OCI-LY1 (cell line): ENCODE results near the gene YWHAQ.

Experiments
- H2AFZ ChIP-seq: fragments of 200-600 bp; sonication (generic), shearing (Covaris generic); 2 replicates; pipeline ENCODE4 v1.6.0; 2014; ENCODE audit warnings: antibody characterized with exemption, mild to moderate bottlenecking, low read length
- H3F3A ChIP-seq: fragments of 200-600 bp; sonication (generic), shearing (Covaris generic); 2 replicates; pipeline ENCODE4 v1.6.0; 2014; ENCODE audit warnings: mild to moderate bottlenecking, antibody characterized with exemption, low read length, moderate library complexity; ENCODE audit not compliant: insufficient read depth
- H3K27ac ChIP-seq: fragments of 200-600 bp; sonication (generic); 2 replicates; pipeline ENCODE4 v1.5.1; 2014; ENCODE audit warnings: low read length, mixed run types, mild to moderate bottlenecking, low read depth; ENCODE audit not compliant: poor library complexity, severe bottlenecking
- H3K27me3 ChIP-seq: fragments of 200-600 bp; sonication (generic); 2 replicates; pipeline ENCODE4 v1.6.0; 2014; ENCODE audit warnings: antibody characterized with exemption, mild to moderate bottlenecking, low read length, moderate library complexity; ENCODE audit not compliant: insufficient read depth
- H3K36me3 ChIP-seq: fragments of 200-600 bp; sonication (generic); 2 replicates; pipeline ENCODE4 v1.6.1; 2014; ENCODE audit warnings: mild to moderate bottlenecking, antibody characterized with exemption, low read length, moderate library complexity, mixed read lengths; ENCODE audit not compliant: insufficient read depth
- H3K4me1 ChIP-seq: fragments of 200-600 bp; sonication (generic); 2 replicates; pipeline ENCODE4 v1.5.1; 2014; ENCODE audit warnings: mild to moderate bottlenecking, low read length, moderate library complexity; ENCODE audit not compliant: insufficient read depth, severe bottlenecking
- H3K4me2 ChIP-seq: fragments of 200-600 bp; sonication (generic), shearing (Covaris generic); 2 replicates; pipeline ENCODE4 v1.6.1; 2014; ENCODE audit warnings: low read length
- H3K4me3 ChIP-seq: fragments of 200-600 bp; sonication (generic); 2 replicates; pipeline ENCODE4 v1.5.1; 2014; ENCODE audit warnings: low read length, low read depth, mild to moderate bottlenecking, mixed read lengths; ENCODE audit not compliant: poor library complexity, severe bottlenecking
- H3K79me2 ChIP-seq: fragments of 200-600 bp; shearing (Covaris generic); 2 replicates; pipeline ENCODE4 v1.6.1; 2016; ENCODE audit warnings: mixed run types, low read length, mixed read lengths; ENCODE audit not compliant: insufficient read depth
- H3K9ac ChIP-seq: fragments of 200-600 bp; sonication (generic), shearing (Covaris generic); 2 replicates; pipeline ENCODE4 v1.6.1; 2014; ENCODE audit warnings: mild to moderate bottlenecking, low read length, mixed read lengths
- H3K9me2 ChIP-seq: fragments of 200-600 bp; sonication (generic), shearing (Covaris generic); 2 replicates; pipeline ENCODE4 v1.6.1; 2014; ENCODE audit warnings: low read depth, mild to moderate bottlenecking, low read length, mixed read lengths
- H3K9me3 ChIP-seq: fragments of 200-600 bp; shearing (Covaris generic); 2 replicates; pipeline ENCODE4 v1.6.1; 2014; ENCODE audit warnings: low read length, mixed read lengths
- H4K20me1 ChIP-seq: fragments of 200-600 bp; sonication (generic), shearing (Covaris generic); 2 replicates; pipeline ENCODE4 v1.6.0; 2016; ENCODE audit warnings: mild to moderate bottlenecking, low read length; ENCODE audit not compliant: insufficient read depth
- EZH2 ChIP-seq: fragments of 200-600 bp; sonication (generic), shearing (Covaris generic); IDR thresholded peaks from 2 replicates; pipeline ENCODE4 v1.8.0; 2017; ENCODE audit warnings: borderline replicate concordance, mixed run types, mild to moderate bottlenecking, antibody characterized with exemption, low read length, moderate library complexity, mixed read lengths
- TF ChIP-seq, protein P1 (sequence below): fragments of 200-600 bp; sonication (generic), shearing (Covaris generic); IDR thresholded peaks from 2 replicates; pipeline ENCODE4 v1.5.1; 2017; ENCODE audit warnings: mild to moderate bottlenecking, antibody characterized with exemption, low read length, moderate library complexity, mixed read lengths

Gene YWHAQ

GRCh38 chr2:9663008-9663879, 32.4 kb upstream of the YWHAQ start:
- no peaks in the 10 kb centered on the region for H3K36me3 ChIP-seq
- no peaks in the 10 kb centered on the region for H3K27me3 ChIP-seq
- no peaks in the 10 kb centered on the region for H3F3A ChIP-seq
- H3K27ac ChIP-seq: no peak overlapping the region
- no peaks in the 10 kb centered on the region for H3K79me2 ChIP-seq
- H3K9ac ChIP-seq: no peak overlapping the region
- H3K9me3 ChIP-seq: no peaks in the 10 kb centered on the region
- H3K4me1 ChIP-seq: no peaks in the 10 kb centered on the region
- no peaks in the 10 kb centered on the region for H4K20me1 ChIP-seq
- H3K4me3 ChIP-seq: no peak overlapping the region
- H2AFZ ChIP-seq: no peak overlapping the region
- H3K4me2 ChIP-seq: no peak overlapping the region
- TF ChIP-seq, protein P1, sequence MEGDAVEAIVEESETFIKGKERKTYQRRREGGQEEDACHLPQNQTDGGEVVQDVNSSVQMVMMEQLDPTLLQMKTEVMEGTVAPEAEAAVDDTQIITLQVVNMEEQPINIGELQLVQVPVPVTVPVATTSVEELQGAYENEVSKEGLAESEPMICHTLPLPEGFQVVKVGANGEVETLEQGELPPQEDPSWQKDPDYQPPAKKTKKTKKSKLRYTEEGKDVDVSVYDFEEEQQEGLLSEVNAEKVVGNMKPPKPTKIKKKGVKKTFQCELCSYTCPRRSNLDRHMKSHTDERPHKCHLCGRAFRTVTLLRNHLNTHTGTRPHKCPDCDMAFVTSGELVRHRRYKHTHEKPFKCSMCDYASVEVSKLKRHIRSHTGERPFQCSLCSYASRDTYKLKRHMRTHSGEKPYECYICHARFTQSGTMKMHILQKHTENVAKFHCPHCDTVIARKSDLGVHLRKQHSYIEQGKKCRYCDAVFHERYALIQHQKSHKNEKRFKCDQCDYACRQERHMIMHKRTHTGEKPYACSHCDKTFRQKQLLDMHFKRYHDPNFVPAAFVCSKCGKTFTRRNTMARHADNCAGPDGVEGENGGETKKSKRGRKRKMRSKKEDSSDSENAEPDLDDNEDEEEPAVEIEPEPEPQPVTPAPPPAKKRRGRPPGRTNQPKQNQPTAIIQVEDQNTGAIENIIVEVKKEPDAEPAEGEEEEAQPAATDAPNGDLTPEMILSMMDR: no peak
- no peak for TF ChIP-seq EZH2
- H3K9me2 ChIP-seq: no peaks in the 10 kb centered on the region

- no peak overlapping the region for H3K27ac ChIP-seq
- H4K20me1 ChIP-seq: no peaks in the 10 kb centered on the region
- no peaks in the 10 kb centered on the region for H3K27me3 ChIP-seq
- no peaks in the 10 kb centered on the region for H3F3A ChIP-seq
- H3K4me1 ChIP-seq: no peaks in the 10 kb centered on the region
- no peaks in the 10 kb centered on the region for H3K79me2 ChIP-seq
- no peak for TF ChIP-seq EZH2
- TF ChIP-seq, protein P1: no peak
- no peak overlapping the region for H3K4me3 ChIP-seq
- no peak overlapping the region for H3K4me2 ChIP-seq
- no peaks in the 10 kb centered on the region for H3K9me2 ChIP-seq
- no peaks in the 10 kb centered on the region for H3K9me3 ChIP-seq
- no peak overlapping the region for H2AFZ ChIP-seq
- no peak overlapping the region for H3K9ac ChIP-seq
- no peaks in the 10 kb centered on the region for H3K36me3 ChIP-seq
Observed at GRCh38 chr2:9661261-9661660, 30.5 kb upstream of the YWHAQ start.

DNA sequence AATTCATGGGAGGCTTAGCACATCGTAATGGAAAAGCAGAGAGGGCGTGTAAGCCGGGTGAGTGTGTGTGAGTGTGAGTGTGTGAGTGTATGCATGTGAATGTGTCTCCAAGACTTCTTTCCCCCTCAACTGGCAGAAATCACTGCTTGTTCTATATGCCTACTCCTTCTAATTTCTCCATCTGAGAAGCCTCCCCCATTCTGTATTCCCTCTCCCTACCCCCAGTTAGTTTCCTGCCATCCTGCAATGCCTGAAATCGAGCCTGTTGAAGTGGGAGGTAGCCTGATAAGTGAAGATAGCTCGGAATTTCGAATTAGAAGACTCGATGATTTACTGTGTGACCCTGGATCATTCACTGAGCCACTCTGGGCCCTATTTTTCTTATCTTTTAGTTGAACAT, 30.0 kb upstream of the YWHAQ start:
- Histone ChIP-seq H3K9me2 (no peaks in the 10 kb centered on the region), H3K27me3 (no peaks in the 10 kb centered on the region), H2AFZ (no peak overlapping the region), H3F3A (no peaks in the 10 kb centered on the region), H3K79me2 (no peaks in the 10 kb centered on the region), H3K4me3 (no peak overlapping the region), H3K9ac (no peak overlapping the region), H3K9me3 (no peaks in the 10 kb centered on the region), H4K20me1 (no peaks in the 10 kb centered on the region), H3K27ac (no peak overlapping the region), H3K36me3 (no peaks in the 10 kb centered on the region), H3K4me1 (no peaks in the 10 kb centered on the region), H3K4me2 (no peak overlapping the region)
- TF ChIP-seq EZH2: no peak
- TF ChIP-seq, protein P1: no peak
